Fibroblast of upper back skin (primary cell): ENCODE data around the gene HNF4A.
"Not testable (repeated sequence)": the region's sequence is repeated elsewhere in the genome, so short reads cannot be mapped to it uniquely, and the experiment has no call there.

Source experiments
- DNase-seq: peaks from one replicate; pipeline ENCODE4 v3.0.0-alpha.2; 2013

The HNF4A gene

GRCh38 chr20:44345941-44346340 lies 9.6 kb upstream of the HNF4A start:
- DNase-seq: not testable (repeated sequence)

- DNase-seq: no peak
These were observed 7.3 kb upstream of the HNF4A start for GRCh38 chr20:44348168-44348659.

DNA sequence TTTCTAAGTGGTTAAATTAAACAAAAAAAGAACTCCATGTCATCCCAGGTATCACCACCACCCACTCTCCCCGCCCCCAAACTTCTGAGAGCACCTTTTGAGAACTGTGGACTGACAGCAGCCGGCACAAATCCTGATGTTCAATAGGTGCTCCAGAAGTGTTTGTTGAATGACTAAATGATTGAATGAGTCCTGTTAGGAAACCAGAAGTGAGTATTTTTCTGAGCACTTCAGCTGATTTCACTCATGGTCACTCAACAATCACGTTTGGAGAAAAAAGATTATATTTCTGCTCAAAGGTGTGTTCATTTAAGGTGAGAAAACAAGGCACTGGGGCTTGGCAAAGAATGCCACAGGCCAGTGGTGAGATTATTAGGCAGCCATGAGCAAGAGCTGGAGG lies 6.2 kb upstream of the HNF4A start:
- DNase-seq: no peak

DNA sequence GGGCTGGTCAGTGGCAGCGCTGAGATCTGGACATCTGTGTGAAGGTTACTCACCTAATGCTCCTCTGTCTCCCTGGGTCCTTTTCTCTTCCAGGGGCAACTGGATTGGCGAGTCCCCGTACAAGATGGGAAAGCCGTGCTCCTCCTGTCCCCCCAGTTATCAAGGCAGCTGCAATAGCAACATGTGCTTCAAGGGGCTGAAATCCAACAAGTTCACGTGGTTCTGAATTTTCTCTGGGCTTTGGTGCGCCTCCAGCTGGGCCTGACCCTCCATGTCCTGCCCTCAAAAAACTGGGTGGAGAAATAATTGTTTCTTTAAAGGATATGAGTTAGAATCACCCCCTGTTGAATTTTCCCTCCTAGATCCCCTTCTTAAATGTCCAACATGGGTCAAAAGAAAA lies 4.9 kb upstream of the HNF4A start:
- no peak for DNase-seq

GRCh38 chr20:44354979-44355497 lies 461 bp upstream of the HNF4A start:
- no peak for DNase-seq

DNA sequence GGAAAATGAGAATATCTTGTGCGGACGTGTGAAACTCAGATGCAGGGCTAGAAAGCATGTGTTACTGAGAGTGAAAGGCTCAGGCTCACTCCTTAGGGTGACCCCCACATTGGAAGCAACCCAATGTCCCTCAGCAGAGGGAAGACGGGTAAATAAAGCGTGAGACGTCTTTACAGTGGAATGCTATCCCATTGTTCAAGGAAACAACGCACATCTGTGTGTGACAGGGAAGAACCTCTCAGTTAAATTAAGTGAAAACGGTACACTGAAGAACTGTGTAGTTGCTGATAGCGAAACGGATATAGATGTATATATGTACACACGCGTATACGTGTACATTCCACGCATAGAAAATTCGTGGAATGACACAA lies 839 bp downstream of the HNF4A start:
- no peak for DNase-seq

GRCh38 chr20:44357020-44357419 lies 1.5 kb downstream of the HNF4A start:
- DNase-seq: no peak

DNA sequence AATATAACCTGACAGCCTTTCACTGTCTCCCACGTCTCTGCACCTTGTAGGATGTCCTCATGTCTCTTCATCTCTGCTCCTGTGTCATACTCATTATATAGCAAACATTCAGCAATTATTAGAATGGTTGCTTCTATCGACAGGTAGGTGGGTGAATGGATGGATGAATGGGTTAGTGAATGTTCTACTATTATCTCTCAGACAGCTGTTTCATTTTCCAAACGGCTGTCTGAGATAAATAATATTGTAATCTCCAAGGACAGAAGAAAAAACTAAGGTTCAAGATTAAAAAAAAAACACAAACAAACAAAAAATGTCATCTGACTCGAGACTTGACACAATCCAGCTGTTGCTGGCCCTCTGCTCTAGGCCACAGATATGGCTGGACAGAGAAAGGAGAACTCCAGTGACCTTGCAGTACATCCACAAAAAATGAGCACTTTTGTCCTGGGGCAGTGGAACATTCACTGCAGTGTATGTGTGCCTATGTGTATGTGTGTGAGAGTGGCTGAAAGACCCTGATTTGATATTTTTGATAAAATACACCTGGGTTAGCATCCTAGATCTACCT lies 2.1 kb downstream of the HNF4A start:
- DNase-seq: no peak

DNA sequence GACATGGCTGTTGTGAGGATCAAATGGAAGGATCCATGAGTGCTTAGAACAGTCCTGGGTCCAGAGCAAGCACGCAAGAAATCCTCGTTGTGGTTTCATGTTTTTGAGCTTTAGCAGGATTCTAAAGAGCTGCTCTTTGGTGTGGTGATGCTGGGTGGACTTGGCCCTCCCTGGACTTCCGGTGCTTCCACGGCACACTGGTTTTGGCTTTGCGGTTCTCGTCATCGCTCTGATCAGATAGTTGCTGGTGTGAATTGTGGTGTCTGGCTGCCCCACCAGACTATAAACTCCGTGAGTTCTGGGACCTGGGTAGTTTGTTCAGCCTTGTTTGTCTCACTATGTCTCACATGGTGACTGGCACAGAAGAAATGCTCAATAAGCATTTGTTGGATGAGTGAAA lies 3.3 kb downstream of the HNF4A start:
- no peak for DNase-seq

GRCh38 chr20:44360221-44360620 lies 4.7 kb downstream of the HNF4A start:
- no peak for DNase-seq

DNA sequence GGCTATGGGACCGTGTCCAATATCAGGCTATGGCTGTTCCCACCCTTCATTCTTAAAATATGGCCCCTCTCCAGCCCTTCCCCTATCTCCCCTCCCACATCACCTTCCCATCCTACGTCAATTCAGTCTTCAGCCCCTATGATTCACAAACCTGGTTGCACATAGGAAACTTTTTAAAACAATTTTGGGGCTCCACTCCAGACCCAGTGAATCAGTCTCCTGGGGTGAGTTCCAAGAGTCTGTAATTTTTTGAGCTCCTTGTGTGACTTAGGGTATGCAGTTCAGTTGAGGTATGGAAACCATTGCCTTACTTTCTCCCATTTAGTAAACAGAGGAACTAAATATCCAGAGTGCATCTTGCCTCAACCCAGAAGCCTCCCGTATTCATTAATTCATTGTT lies 5.5 kb downstream of the HNF4A start:
- DNase-seq: no peak

GRCh38 chr20:44362466-44362940 lies 7.0 kb downstream of the HNF4A start:
- no peak for DNase-seq

GRCh38 chr20:44364068-44364467 lies 8.6 kb downstream of the HNF4A start:
- DNase-seq: no peak

GRCh38 chr20:44364780-44365179 lies 9.3 kb downstream of the HNF4A start:
- DNase-seq: no peak

DNA sequence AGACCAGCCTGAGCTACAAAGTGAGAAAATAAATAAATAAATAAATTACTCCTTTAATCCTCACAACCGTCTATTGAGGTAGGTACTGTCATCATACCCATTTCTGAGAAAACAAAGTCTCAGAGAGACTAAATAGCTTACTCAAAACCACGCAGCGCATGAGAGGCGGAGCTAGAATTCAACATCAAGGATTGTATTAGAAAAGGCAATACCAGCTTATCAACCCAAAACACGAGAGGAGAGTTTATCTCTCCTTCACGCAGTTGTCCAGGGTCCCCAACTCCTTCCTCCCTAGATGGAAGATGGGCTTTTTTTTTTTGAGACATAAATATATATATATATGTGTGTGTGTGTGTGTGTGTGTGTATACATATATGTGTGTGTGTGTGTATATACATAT lies 12.2 kb downstream of the HNF4A start:
- no peak for DNase-seq

- no peak for DNase-seq
These were observed 15.2 kb downstream of the HNF4A start for GRCh38 chr20:44370639-44371218.

DNA sequence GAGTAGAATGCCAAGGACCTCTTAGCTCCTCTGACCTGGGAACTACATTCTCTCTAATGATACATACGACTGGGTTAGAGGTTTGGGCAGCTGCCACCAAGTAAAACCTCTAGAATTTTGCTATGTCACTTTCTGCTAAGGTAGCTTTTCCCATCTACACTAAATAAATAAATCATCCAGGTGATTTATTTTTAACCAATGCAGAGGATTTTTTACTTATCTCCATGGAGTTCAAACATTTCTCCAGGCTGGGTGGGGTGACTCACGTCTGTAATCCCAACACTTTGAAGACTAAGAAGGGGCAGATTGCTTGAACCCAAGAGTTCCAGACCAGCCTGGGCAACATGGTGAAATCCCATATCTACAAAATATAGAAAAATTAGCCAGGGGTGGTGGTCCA lies 27.1 kb downstream of the HNF4A start:
- DNase-seq: no peak

DNA sequence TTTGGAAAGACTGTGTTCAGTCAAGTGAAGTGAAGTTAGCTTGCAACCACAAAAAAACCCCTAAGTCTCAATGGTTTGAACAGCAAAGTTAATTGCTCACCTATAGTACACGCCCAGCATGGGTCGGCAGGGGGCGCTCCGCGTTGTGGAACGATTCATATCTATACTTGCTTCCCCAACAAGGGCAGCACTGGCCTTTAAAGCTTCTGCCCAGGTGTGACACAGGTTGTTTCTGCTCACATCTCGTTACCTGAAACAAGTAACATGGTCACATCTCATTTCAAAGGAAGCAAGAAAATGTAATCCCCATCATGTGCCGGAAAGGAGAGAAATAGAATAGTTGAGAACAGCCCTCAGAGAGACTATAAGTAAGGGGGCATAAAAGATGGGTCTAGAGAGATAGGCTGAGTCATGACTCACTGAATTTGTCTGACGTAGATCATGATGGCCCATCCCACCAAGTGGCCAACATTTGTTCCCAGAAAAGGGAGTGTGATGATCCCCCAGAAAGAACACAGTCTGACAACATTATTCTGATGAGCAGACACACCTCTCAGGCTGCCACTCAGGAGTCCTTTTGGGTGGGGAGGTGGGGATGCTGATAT lies 29.0 kb downstream of the HNF4A start:
- DNase-seq: peak; percentile 52

GRCh38 chr20:44388466-44389023 lies 33.0 kb downstream of the HNF4A start:
- DNase-seq: peak; percentile 65

DNA sequence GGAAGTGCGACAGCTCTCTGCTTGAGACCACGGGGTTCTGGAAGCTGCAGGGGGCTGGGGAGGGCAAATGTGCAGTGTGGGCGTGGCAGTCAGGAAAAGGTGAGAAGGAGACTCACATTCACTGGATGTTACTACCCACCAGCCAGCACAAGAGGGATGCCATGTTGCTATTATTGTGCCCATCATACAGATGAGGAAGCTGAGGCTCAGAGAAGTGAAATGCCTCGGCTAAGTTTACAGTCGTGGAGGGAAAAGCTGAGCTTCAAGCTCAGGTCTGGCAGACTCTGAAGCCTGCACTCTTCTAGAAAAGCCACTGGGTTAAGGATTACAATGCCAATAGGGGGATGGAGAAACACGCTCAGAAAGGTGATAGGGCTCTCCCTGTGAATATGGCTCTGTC lies 34.4 kb downstream of the HNF4A start:
- no peak for DNase-seq

GRCh38 chr20:44390280-44390679 lies 34.8 kb downstream of the HNF4A start:
- no peak for DNase-seq

- no peak for DNase-seq
These were observed 36.7 kb downstream of the HNF4A start for GRCh38 chr20:44392088-44392775.
